HepG2 (cell line): ENCODE data around the gene HSP90AB1. TPM values are rescaled to one million over a fixed set of nuclear protein-coding genes. Genes with fewer than 3 reads are reported as not detected.

ENCODE experiments used
- BORCS8-MEF2B ChIP-seq: sonication (generic); formaldehyde crosslinking; IDR thresholded peaks from 2 replicates; pipeline ENCODE4 v1.8.0; 2022; ENCODE audit warnings: mild to moderate bottlenecking, missing genetic modification reagents
- CREM ChIP-seq, 2 experiments: sonication (generic) in 1 of 2; formaldehyde crosslinking in 1 of 2; IDR thresholded peaks; 2 replicates each; pipeline versions ENCODE4 v1.4.0 to v1.6.1; 2016 to 2020; ENCODE audit warnings: antibody characterized with exemption in 1 of 2, mild to moderate bottlenecking in 1 of 2, missing genetic modification reagents in 1 of 2
- ELF4 ChIP-seq: sonication (generic); formaldehyde crosslinking; IDR thresholded peaks from 2 replicates; pipeline ENCODE4 v1.5.0; 2020; ENCODE audit warnings: missing genetic modification reagents, mild to moderate bottlenecking, moderate library complexity, borderline replicate concordance
- ETV5 ChIP-seq: IDR thresholded peaks from 2 replicates; pipeline ENCODE4 v1.6.1; 2018; ENCODE audit warnings: missing biosample characterization, missing genetic modification reagents, inconsistent platforms, borderline replicate concordance
- HIVEP1 ChIP-seq: sonication (generic); formaldehyde crosslinking; IDR thresholded peaks from 2 replicates; pipeline ENCODE4 v1.4.0; 2020; ENCODE audit warnings: mild to moderate bottlenecking, missing genetic modification reagents
- HOXA7 ChIP-seq: sonication (generic); formaldehyde crosslinking; IDR thresholded peaks from 2 replicates; pipeline ENCODE4 v1.8.1; 2022; ENCODE audit warnings: mild to moderate bottlenecking, missing genetic modification reagents, moderate library complexity
- JUNB ChIP-seq: sonication (generic); formaldehyde crosslinking; IDR thresholded peaks from 2 replicates; pipeline ENCODE4 v1.8.0; 2022; ENCODE audit warnings: missing genetic modification reagents, mild to moderate bottlenecking, borderline replicate concordance
- LCORL ChIP-seq, 2 experiments: fragments of 450-650 bp in 1 of 2; sonication (generic) in 1 of 2; formaldehyde crosslinking in 1 of 2; IDR thresholded peaks; 2 replicates each; pipeline versions ENCODE4 v1.5.0 to v1.6.1; 2017 to 2020; ENCODE audit warnings: antibody characterized with exemption in 1 of 2, missing genetic modification reagents in 1 of 2
- MEIS1 ChIP-seq: sonication (generic); formaldehyde crosslinking; IDR thresholded peaks from 2 replicates; pipeline ENCODE4 v1.9.0; 2021; ENCODE audit warnings: mild to moderate bottlenecking, missing genetic modification reagents, moderate library complexity, borderline replicate concordance
- NFATC3 ChIP-seq: sonication (generic); formaldehyde crosslinking; IDR thresholded peaks from 2 replicates; pipeline ENCODE4 v1.5.1; 2020; ENCODE audit warnings: mild to moderate bottlenecking, missing genetic modification reagents
- POLR2A ChIP-seq, 2 experiments: IDR thresholded peaks; 2 replicates each; pipeline ENCODE4 v1.6.1; 2011; ENCODE audit warnings: low read depth in 2 of 2, low read length in 2 of 2, mild to moderate bottlenecking in 1 of 2, moderate library complexity in 1 of 2; ENCODE audit not compliant: insufficient read depth in 1 of 2
- RFXAP ChIP-seq: sonication (generic); formaldehyde crosslinking; IDR thresholded peaks from 2 replicates; pipeline ENCODE4 v1.4.0; 2020; ENCODE audit warnings: missing genetic modification reagents, borderline replicate concordance
- SAFB2 ChIP-seq: sonication (generic); formaldehyde crosslinking; IDR thresholded peaks from 2 replicates; pipeline ENCODE4 v1.5.1; 2020; ENCODE audit warnings: missing genetic modification reagents, low read depth, mild to moderate bottlenecking, borderline replicate concordance
- SOX13 ChIP-seq, 3 experiments: fragments of 450-650 bp in 1 of 3; sonication (generic) in 1 of 3; formaldehyde crosslinking in 1 of 3; IDR thresholded peaks in 2 of 3; conservative IDR thresholded peaks in 1 of 3; 2 replicates each; pipeline versions ENCODE4 v1.5.0 to v1.6.1; 2016 to 2020; ENCODE audit warnings: antibody characterized with exemption in 1 of 3, mild to moderate bottlenecking in 1 of 3, missing compliant biosample characterization in 1 of 3, missing genetic modification reagents in 1 of 3, moderate library complexity in 1 of 3
- SRSF1 ChIP-seq: fragments of 200-400 bp; formaldehyde crosslinking; optimal IDR thresholded peaks from 2 replicates; pipeline ENCODE3; 2017; ENCODE audit warnings: mild to moderate bottlenecking, low read depth, low read length, moderate library complexity
- SRY ChIP-seq: sonication (generic); formaldehyde crosslinking; IDR thresholded peaks from 2 replicates; pipeline ENCODE4 v1.8.0; 2022; ENCODE audit warnings: mild to moderate bottlenecking, missing genetic modification reagents
- SSRP1 ChIP-seq: IDR thresholded peaks from 2 replicates; pipeline ENCODE4 v1.6.1; 2016; ENCODE audit warnings: control low read depth
- U2AF2 ChIP-seq: fragments of 200-400 bp; formaldehyde crosslinking; IDR thresholded peaks from 2 replicates; pipeline ENCODE4 v1.6.1; 2017; ENCODE audit warnings: low read depth, mild to moderate bottlenecking, low read length
- ZFP36L2 ChIP-seq: sonication (generic); formaldehyde crosslinking; IDR thresholded peaks from 2 replicates; pipeline ENCODE4 v1.4.0; 2020; ENCODE audit warnings: missing genetic modification reagents
- ZFP37 ChIP-seq: sonication (generic); formaldehyde crosslinking; IDR thresholded peaks from 2 replicates; pipeline ENCODE4 v1.4.0; 2020; ENCODE audit warnings: missing genetic modification reagents, borderline replicate concordance
- ZNF101 ChIP-seq: sonication (generic); formaldehyde crosslinking; IDR thresholded peaks from 2 replicates; pipeline ENCODE4 v1.4.0; 2020; ENCODE audit warnings: mild to moderate bottlenecking, low read depth, missing genetic modification reagents, borderline replicate concordance
- ZNF260 ChIP-seq: sonication (generic); formaldehyde crosslinking; IDR thresholded peaks from 2 replicates; pipeline ENCODE4 v1.4.0; 2020; ENCODE audit warnings: missing genetic modification reagents, low read depth, mild to moderate bottlenecking, borderline replicate concordance
- ZNF343 ChIP-seq: sonication (generic); formaldehyde crosslinking; IDR thresholded peaks from 2 replicates; pipeline ENCODE4 v1.4.0; 2020; ENCODE audit warnings: mild to moderate bottlenecking, missing genetic modification reagents
- ZNF44 ChIP-seq: sonication (generic); formaldehyde crosslinking; IDR thresholded peaks from 2 replicates; pipeline ENCODE4 v1.5.1; 2020; ENCODE audit warnings: mild to moderate bottlenecking, missing genetic modification reagents
- ZNF577 ChIP-seq: sonication (generic); formaldehyde crosslinking; IDR thresholded peaks from 2 replicates; pipeline ENCODE4 v1.4.0; 2020; ENCODE audit warnings: mild to moderate bottlenecking, low read depth, missing genetic modification reagents, borderline replicate concordance
- ZNF7 ChIP-seq: IDR thresholded peaks from 2 replicates; pipeline ENCODE4 v1.6.1; 2016; ENCODE audit warnings: missing biosample characterization, missing genetic modification reagents
- polyA plus RNA-seq, 8 experiments: library from polyadenylated mRNA; depleted of rRNA in 3 of 8; stranded (reverse) in 7 of 8; unstranded in 1 of 8; fragments of >200 nt; fragmentation: Illumina TruSeq in 4 of 8; extraction: Trizol in 4 of 8; gene quantifications; 2 replicates each; pipeline versions ENCODE4 v1.2.1 to v1.2.3, GENCODE V29; 2011 to 2016; ENCODE audit warnings: low read depth in 4 of 8, missing spikeins in 1 of 8, mixed read lengths in 1 of 8; ENCODE audit not compliant: insufficient read depth in 1 of 8
- total RNA-seq, 5 experiments: library from RNA; depleted of rRNA; stranded (reverse); fragments of >200 nt; fragmentation: Illumina TruSeq; extraction: Trizol; gene quantifications; 2 replicates each; pipeline ENCODE4 v1.2.3, GENCODE V29; 2016; ENCODE audit warnings: low read depth in 1 of 5
- TF ChIP-seq, protein P1 (sequence below): sonication (generic); formaldehyde crosslinking; IDR thresholded peaks from 2 replicates; pipeline ENCODE4 v1.8.1; 2023; ENCODE audit warnings: mild to moderate bottlenecking, missing genetic modification reagents
- TF ChIP-seq, protein P2 (sequence below): sonication (generic); formaldehyde crosslinking; IDR thresholded peaks from 2 replicates; pipeline ENCODE4 v1.8.1; 2023; ENCODE audit warnings: missing genetic modification reagents, inconsistent platforms, borderline replicate concordance

The HSP90AB1 gene
- total and polyA plus RNA-seq, 2 of the 13 experiments (the other 11 are each of a cell fraction or from before 2014, with no cell fraction given): 1,325 to 1,472 TPM

DNA sequence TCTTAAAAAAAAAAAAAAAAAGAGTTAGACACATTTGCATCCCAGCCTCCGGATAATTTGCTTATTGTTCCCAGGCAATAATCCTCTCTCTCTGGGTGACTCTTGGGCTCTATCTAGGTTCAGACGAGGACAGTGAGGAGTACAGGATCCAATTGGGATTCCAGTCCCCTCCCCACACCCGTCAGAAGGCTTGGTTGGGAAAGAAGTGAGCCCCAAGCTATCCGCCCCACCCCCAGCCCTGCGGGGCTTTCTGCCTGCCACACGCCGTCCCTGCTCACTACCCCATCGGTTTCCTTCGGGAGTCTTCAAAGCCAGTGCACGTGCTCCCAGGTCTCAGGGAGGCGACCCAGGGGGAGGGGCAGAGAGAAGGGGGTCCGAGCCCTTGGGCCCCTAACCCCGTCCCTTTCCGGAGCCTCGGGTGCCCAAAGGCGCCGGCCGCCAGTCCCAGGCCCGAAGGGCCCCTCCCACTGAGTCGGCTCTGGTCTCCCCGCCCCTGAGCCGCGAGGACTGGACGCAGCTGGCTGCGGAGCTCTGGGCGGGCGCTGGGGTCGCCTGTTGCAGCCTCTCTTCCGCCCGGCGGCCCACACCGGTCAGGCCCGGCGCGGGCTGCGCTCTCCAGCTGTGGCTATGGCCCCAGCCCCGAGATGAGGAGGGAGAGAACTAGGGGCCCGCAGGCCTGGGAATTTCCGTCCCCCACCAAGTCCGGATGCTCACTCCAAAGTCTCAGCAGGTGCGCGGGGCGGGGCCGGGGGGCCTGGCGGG is 27.7 kb upstream of the HSP90AB1 start (continued):
- TF ChIP-seq ZNF577 (CRISPR knock-in tag) (no peak), SAFB2 (CRISPR knock-in tag) (no peak), ZNF343 (CRISPR knock-in tag) (peak; percentile 79; the same call in 1 of the 2 replicates), MEIS1 (peak; percentile 76), HOXA7 (CRISPR knock-in tag) (no peak), U2AF2 (no peak), CREM (IDR thresholded peaks at IDR 0.05) (no peak), CREM (CRISPR knock-in tag; IDR thresholded peaks at IDR 0.05) (no peak), SSRP1 (CRISPR knock-in tag) (no peak), SRY (no peak), ELF4 (CRISPR knock-in tag) (no peak), ZNF101 (CRISPR knock-in tag) (no peak), POLR2A (IDR thresholded peaks at IDR 0.05; ENCODE audit: insufficient read depth in 1 of 2, low read depth in 2 of 2, low read length in 2 of 2) (no peak), SRSF1 (peak; percentile 61), ZNF260 (CRISPR knock-in tag) (no peak), ETV5 (peak; percentile 84), ZNF44 (CRISPR knock-in tag) (peak; percentile 76; the same call in 1 of the 2 replicates), SOX13 (IDR thresholded peaks at IDR 0.05) (no peak), SOX13 (CRISPR knock-in tag; conservative IDR thresholded peaks at IDR 0.05 in 1 of 2, IDR thresholded peaks at IDR 0.05 in 1 of 2) (no peak), JUNB (CRISPR knock-in tag) (no peak), LCORL (IDR thresholded peaks at IDR 0.05) (no peak), LCORL (CRISPR knock-in tag; IDR thresholded peaks at IDR 0.05) (peak; percentile 72; the same call in 1 of the 2 replicates), ZFP37 (CRISPR knock-in tag) (no peak), ZNF7 (CRISPR knock-in tag) (no peak), RFXAP (peak; percentile 60; the same call in 1 of the 2 replicates), NFATC3 (CRISPR knock-in tag) (peak; percentile 96), BORCS8-MEF2B (0 out of 2 replicates have a peak, but pooled peaks have one; percentile 20), ZFP36L2 (no peak), HIVEP1 (peak; percentile 55; the same call in 1 of the 2 replicates)
- TF ChIP-seq, protein P1, sequence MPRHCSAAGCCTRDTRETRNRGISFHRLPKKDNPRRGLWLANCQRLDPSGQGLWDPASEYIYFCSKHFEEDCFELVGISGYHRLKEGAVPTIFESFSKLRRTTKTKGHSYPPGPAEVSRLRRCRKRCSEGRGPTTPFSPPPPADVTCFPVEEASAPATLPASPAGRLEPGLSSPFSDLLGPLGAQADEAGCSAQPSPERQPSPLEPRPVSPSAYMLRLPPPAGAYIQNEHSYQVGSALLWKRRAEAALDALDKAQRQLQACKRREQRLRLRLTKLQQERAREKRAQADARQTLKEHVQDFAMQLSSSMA (CRISPR knock-in tag): peak; percentile 66; the same call in 1 of the 2 replicates
- TF ChIP-seq, protein P2, sequence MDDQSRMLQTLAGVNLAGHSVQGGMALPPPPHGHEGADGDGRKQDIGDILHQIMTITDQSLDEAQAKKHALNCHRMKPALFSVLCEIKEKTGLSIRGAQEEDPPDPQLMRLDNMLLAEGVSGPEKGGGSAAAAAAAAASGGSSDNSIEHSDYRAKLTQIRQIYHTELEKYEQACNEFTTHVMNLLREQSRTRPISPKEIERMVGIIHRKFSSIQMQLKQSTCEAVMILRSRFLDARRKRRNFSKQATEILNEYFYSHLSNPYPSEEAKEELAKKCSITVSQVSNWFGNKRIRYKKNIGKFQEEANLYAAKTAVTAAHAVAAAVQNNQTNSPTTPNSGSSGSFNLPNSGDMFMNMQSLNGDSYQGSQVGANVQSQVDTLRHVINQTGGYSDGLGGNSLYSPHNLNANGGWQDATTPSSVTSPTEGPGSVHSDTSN: no peak; the same call in 1 of the 2 replicates
